Measurements from ENCODE around the gene GPSM1. TPM values are rescaled to one million over a fixed set of nuclear protein-coding genes. Genes with fewer than 3 reads are reported as not detected.

The GPSM1 gene
- total RNA-seq, 1 experiment from 2014 or later = 26.4 TPM

DNA sequence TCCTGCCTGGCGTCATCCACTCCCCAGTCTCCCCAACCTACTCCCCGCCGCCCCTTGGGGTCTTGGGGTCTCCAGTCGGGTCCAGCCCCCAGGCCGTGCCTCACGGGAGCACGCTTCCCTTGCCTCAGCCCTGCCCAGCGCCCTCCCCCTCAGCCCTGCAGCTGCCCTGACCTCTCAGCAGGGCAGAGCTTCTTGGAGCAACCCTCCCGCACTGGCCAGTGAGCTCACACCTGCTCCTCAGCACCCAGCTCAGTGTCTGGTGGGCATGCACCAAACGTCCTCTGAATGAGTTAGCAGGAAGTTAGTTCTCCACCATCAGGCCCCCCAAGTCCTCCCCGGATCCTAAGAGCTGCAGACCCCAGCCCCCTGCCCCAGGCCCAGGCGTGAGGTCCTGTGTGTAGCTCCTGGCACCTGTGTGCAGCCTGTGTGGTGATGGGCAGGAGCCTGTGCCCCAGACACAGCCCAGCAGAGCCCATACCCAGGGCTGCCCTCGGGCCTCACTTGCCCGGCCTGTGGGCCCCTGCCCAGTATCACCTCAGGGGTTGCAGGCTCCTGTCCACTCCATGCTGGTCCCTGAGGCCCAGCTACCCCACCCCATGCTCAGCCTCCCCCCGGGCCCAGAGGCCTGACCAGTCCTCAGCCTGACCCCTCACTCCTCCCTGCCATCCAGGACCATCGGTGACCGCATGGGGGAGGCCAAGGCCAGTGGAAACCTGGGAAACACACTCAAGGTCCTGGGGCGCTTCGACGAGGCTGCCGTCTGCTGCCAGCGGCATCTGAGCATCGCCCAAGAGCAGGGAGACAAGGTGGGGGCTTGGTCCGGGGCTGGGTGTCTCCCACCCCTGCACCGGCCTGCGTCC lies 8.2 kb downstream of the GPSM1 start:
- intact Hi-C loops (cut with micrococcal nuclease) = no loop called here
- RAD21 ChIA-PET (ENCODE audit: low non-redundant PET in 1 of 2, low total read pairs in 2 of 2, uncharacterized antibody in 2 of 2, unreplicated experiment in 2 of 2) = no interaction called here
- H3K9me3 ChIP-seq (ENCODE audit: control insufficient read depth in 1 of 2, insufficient read depth in 1 of 2, low read depth in 1 of 2, low read length in 2 of 2) = no peaks in the 10 kb centered on the region
- ATAC-seq = no peak
- no TSS peak for BruUV-seq (replicated peaks)
- H4K20me1 ChIP-seq (ENCODE audit: insufficient read depth) = no peaks in the 10 kb centered on the region
- H3K36me3 ChIP-seq (ENCODE audit: control insufficient read depth in 1 of 2, insufficient read depth in 2 of 2, low read length in 2 of 2) = no peaks in the 10 kb centered on the region; a peak in 1 of 4 replicates
- no peak overlapping the region for H3K9ac ChIP-seq (ENCODE audit: low read length)
- H3K4me2 ChIP-seq (ENCODE audit: low read length) = no peak overlapping the region
- CTCF ChIA-PET = interaction anchor here (0.8 to 2.1 kb wide), 2 partner anchors 10 to 31 kb away, joined by 3 to 5 read pairs; no protein-coding TSS in a partner anchor
- no peaks in the 10 kb centered on the region for H3K79me2 ChIP-seq (ENCODE audit: insufficient read depth, low read length)
- no peak overlapping the region for H3K4me3 ChIP-seq (replicated peaks in 1 of 2; ENCODE audit: low read depth in 1 of 2, low read length in 2 of 2)
- no peak for DNase-seq (ENCODE audit: low read depth, low spot score)
- H3K9me2 ChIP-seq (ENCODE audit: insufficient read depth) = no peaks in the 10 kb centered on the region
- H3K27me3 ChIP-seq (ENCODE audit: insufficient read depth, low read length) = no peaks in the 10 kb centered on the region
- POLR2A ChIA-PET = no interaction called here
- no peak overlapping the region for H3K27ac ChIP-seq (ENCODE audit: low read depth, low read length)
- no peak for TF ChIP-seq SRF (IDR thresholded peaks at IDR 0.05; ENCODE audit: low read depth)
- no peak for TF ChIP-seq YY1 (IDR thresholded peaks at IDR 0.05; ENCODE audit: extremely low read depth, insufficient replicate concordance, low read depth, low read length)
- no peak for TF ChIP-seq RAD21 (IDR thresholded peaks at IDR 0.05; ENCODE audit: low read depth)
- no peak for TF ChIP-seq POLR2AphosphoS5 (IDR thresholded peaks at IDR 0.05; ENCODE audit: low read depth, low read length)
- TF ChIP-seq, protein P1, sequence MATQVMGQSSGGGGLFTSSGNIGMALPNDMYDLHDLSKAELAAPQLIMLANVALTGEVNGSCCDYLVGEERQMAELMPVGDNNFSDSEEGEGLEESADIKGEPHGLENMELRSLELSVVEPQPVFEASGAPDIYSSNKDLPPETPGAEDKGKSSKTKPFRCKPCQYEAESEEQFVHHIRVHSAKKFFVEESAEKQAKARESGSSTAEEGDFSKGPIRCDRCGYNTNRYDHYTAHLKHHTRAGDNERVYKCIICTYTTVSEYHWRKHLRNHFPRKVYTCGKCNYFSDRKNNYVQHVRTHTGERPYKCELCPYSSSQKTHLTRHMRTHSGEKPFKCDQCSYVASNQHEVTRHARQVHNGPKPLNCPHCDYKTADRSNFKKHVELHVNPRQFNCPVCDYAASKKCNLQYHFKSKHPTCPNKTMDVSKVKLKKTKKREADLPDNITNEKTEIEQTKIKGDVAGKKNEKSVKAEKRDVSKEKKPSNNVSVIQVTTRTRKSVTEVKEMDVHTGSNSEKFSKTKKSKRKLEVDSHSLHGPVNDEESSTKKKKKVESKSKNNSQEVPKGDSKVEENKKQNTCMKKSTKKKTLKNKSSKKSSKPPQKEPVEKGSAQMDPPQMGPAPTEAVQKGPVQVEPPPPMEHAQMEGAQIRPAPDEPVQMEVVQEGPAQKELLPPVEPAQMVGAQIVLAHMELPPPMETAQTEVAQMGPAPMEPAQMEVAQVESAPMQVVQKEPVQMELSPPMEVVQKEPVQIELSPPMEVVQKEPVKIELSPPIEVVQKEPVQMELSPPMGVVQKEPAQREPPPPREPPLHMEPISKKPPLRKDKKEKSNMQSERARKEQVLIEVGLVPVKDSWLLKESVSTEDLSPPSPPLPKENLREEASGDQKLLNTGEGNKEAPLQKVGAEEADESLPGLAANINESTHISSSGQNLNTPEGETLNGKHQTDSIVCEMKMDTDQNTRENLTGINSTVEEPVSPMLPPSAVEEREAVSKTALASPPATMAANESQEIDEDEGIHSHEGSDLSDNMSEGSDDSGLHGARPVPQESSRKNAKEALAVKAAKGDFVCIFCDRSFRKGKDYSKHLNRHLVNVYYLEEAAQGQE (IDR thresholded peaks at IDR 0.05; ENCODE audit: low read depth) = no peak
- TF ChIP-seq, protein P2, sequence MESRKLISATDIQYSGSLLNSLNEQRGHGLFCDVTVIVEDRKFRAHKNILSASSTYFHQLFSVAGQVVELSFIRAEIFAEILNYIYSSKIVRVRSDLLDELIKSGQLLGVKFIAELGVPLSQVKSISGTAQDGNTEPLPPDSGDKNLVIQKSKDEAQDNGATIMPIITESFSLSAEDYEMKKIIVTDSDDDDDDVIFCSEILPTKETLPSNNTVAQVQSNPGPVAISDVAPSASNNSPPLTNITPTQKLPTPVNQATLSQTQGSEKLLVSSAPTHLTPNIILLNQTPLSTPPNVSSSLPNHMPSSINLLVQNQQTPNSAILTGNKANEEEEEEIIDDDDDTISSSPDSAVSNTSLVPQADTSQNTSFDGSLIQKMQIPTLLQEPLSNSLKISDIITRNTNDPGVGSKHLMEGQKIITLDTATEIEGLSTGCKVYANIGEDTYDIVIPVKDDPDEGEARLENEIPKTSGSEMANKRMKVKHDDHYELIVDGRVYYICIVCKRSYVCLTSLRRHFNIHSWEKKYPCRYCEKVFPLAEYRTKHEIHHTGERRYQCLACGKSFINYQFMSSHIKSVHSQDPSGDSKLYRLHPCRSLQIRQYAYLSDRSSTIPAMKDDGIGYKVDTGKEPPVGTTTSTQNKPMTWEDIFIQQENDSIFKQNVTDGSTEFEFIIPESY (IDR thresholded peaks at IDR 0.05; ENCODE audit: extremely low read depth, insufficient replicate concordance, low read length) = no peak
- TF ChIP-seq CBX3 (IDR thresholded peaks at IDR 0.05; ENCODE audit: low read depth) = no peak
- TF ChIP-seq, protein P3, sequence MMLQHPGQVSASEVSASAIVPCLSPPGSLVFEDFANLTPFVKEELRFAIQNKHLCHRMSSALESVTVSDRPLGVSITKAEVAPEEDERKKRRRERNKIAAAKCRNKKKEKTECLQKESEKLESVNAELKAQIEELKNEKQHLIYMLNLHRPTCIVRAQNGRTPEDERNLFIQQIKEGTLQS (IDR thresholded peaks at IDR 0.05) = no peak
- TF ChIP-seq ZFX (IDR thresholded peaks at IDR 0.05) = no peak
- no peak for TF ChIP-seq TCF7L2 (IDR thresholded peaks at IDR 0.05; ENCODE audit: borderline replicate concordance, extremely low read depth, insufficient read depth, insufficient read length)
- TF ChIP-seq EZH2 (IDR thresholded peaks at IDR 0.05) = no peak
- no peak for TF ChIP-seq EZH2phosphoT487 (IDR thresholded peaks at IDR 0.05; ENCODE audit: borderline replicate concordance)
- no peak for TF ChIP-seq ELF1 (IDR thresholded peaks at IDR 0.05; ENCODE audit: borderline replicate concordance, low read depth)
- no peak for TF ChIP-seq EGR1 (IDR thresholded peaks at IDR 0.05; ENCODE audit: low read depth)
- TF ChIP-seq SIN3A (IDR thresholded peaks at IDR 0.05; ENCODE audit: low read depth) = no peak
- no peak overlapping the region for H2AFZ ChIP-seq (ENCODE audit: low read depth, low read length, poor library complexity, severe bottlenecking)
- no peaks in the 10 kb centered on the region; a peak in 1 of 4 replicates for H3K4me1 ChIP-seq (ENCODE audit: control insufficient read depth in 1 of 2, insufficient read depth in 2 of 2, low read length in 2 of 2)

All from HCT116 (cell line).